Measurements from ENCODE around the gene TSNAXIP1. TPM values are rescaled to one million over a fixed set of nuclear protein-coding genes. Genes with fewer than 3 reads are reported as not detected.

Gene TSNAXIP1
- total and polyA plus RNA-seq, 9 of the 15 experiments (the other 6 are each of a cell fraction or from before 2014, with no cell fraction given) = 0.03 to 0.24 (median 0.11) TPM; not detected in 4

DNA sequence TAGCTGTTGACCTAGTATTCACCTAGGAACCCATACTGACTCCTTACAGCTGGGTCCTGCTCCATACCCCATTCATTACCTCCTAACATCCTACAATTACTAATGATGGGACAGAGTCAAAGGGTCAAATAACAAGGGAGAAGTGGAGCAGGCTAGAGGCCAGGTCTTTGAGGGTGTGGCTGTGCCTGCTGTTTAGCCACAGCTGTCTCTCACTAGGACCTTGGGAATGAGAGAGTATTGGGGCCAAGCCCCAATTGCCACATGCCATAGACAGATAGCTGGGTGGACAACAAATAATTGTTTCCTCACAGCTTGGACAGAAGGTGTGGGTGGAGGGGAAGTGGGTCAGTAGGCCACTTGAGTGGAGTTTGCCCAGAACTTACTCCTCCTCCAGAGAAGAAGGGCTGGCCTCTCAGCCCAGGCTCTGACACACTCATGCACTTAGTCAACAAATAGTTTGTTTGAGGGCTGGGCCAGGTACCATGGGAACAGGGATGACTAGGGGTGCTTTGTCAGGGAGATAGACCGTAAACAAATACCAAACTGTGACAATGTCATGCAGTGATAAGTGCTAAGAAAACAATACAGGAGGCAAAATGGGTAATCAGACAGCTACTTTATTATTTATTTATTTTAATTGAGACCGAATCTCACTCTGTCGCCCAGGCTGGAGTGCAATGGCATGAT, 51.0 kb downstream of the TSNAXIP1 start (continued):
- TF ChIP-seq, protein P1, sequence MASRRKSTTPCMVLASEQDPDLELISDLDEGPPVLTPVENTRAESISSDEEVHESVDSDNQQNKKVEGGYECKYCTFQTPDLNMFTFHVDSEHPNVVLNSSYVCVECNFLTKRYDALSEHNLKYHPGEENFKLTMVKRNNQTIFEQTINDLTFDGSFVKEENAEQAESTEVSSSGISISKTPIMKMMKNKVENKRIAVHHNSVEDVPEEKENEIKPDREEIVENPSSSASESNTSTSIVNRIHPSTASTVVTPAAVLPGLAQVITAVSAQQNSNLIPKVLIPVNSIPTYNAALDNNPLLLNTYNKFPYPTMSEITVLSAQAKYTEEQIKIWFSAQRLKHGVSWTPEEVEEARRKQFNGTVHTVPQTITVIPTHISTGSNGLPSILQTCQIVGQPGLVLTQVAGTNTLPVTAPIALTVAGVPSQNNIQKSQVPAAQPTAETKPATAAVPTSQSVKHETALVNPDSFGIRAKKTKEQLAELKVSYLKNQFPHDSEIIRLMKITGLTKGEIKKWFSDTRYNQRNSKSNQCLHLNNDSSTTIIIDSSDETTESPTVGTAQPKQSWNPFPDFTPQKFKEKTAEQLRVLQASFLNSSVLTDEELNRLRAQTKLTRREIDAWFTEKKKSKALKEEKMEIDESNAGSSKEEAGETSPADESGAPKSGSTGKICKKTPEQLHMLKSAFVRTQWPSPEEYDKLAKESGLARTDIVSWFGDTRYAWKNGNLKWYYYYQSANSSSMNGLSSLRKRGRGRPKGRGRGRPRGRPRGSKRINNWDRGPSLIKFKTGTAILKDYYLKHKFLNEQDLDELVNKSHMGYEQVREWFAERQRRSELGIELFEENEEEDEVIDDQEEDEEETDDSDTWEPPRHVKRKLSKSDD (conservative IDR thresholded peaks at IDR 0.05; ENCODE audit: low read length) = no peak
- TF ChIP-seq SOX6 (IDR thresholded peaks at IDR 0.05) (peak; percentile 84), SMARCA5 (IDR thresholded peaks at IDR 0.05) (no peak), YBX1 (IDR thresholded peaks at IDR 0.05) (no peak), CBFA2T2 (conservative IDR thresholded peaks at IDR 0.05) (peak; percentile 30), TAL1 (IDR thresholded peaks at IDR 0.05) (peak; percentile 30), EP300 (IDR thresholded peaks at IDR 0.05; ENCODE audit: low read length) (0 out of 2 replicates have a peak, but pooled peaks have one; percentile 35), EGR1 (conservative IDR thresholded peaks at IDR 0.05) (peak; percentile 84), BMI1 (IDR thresholded peaks at IDR 0.05; ENCODE audit: low read length) (peak; percentile 50; the same call in 1 of the 2 replicates), CEBPG (CRISPR knock-in tag; IDR thresholded peaks at IDR 0.05) (no peak), CEBPG (tag; conservative IDR thresholded peaks at IDR 0.05 in 1 of 2, IDR thresholded peaks at IDR 0.05 in 1 of 2) (peak; percentile 13 to 70; a peak in 2 of 4 replicates), MEIS2 (IDR thresholded peaks at IDR 0.05; ENCODE audit: partially characterized antibody) (peak; percentile 16), FOSL1 (tag; conservative IDR thresholded peaks at IDR 0.05) (peak; percentile 96)
- TF ChIP-seq, protein P2, sequence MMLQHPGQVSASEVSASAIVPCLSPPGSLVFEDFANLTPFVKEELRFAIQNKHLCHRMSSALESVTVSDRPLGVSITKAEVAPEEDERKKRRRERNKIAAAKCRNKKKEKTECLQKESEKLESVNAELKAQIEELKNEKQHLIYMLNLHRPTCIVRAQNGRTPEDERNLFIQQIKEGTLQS (IDR thresholded peaks at IDR 0.05) = peak; percentile 54; the same call in 1 of the 2 replicates
- TF ChIP-seq, protein P2 (CRISPR knock-in tag; conservative IDR thresholded peaks at IDR 0.05) = no peak
- TF ChIP-seq, protein P3, sequence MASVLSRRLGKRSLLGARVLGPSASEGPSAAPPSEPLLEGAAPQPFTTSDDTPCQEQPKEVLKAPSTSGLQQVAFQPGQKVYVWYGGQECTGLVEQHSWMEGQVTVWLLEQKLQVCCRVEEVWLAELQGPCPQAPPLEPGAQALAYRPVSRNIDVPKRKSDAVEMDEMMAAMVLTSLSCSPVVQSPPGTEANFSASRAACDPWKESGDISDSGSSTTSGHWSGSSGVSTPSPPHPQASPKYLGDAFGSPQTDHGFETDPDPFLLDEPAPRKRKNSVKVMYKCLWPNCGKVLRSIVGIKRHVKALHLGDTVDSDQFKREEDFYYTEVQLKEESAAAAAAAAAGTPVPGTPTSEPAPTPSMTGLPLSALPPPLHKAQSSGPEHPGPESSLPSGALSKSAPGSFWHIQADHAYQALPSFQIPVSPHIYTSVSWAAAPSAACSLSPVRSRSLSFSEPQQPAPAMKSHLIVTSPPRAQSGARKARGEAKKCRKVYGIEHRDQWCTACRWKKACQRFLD (CRISPR knock-in tag; IDR thresholded peaks at IDR 0.05) = no peak
- TF ChIP-seq, protein P4, sequence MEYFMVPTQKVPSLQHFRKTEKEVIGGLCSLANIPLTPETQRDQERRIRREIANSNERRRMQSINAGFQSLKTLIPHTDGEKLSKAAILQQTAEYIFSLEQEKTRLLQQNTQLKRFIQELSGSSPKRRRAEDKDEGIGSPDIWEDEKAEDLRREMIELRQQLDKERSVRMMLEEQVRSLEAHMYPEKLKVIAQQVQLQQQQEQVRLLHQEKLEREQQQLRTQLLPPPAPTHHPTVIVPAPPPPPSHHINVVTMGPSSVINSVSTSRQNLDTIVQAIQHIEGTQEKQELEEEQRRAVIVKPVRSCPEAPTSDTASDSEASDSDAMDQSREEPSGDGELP (CRISPR knock-in tag; IDR thresholded peaks at IDR 0.05; ENCODE audit: borderline replicate concordance) = peak; percentile 76
- TF ChIP-seq, protein P5, sequence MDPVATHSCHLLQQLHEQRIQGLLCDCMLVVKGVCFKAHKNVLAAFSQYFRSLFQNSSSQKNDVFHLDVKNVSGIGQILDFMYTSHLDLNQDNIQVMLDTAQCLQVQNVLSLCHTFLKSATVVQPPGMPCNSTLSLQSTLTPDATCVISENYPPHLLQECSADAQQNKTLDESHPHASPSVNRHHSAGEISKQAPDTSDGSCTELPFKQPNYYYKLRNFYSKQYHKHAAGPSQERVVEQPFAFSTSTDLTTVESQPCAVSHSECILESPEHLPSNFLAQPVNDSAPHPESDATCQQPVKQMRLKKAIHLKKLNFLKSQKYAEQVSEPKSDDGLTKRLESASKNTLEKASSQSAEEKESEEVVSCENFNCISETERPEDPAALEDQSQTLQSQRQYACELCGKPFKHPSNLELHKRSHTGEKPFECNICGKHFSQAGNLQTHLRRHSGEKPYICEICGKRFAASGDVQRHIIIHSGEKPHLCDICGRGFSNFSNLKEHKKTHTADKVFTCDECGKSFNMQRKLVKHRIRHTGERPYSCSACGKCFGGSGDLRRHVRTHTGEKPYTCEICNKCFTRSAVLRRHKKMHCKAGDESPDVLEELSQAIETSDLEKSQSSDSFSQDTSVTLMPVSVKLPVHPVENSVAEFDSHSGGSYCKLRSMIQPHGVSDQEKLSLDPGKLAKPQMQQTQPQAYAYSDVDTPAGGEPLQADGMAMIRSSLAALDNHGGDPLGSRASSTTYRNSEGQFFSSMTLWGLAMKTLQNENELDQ (CRISPR knock-in tag; IDR thresholded peaks at IDR 0.05; ENCODE audit: borderline replicate concordance) = 0 out of 2 replicates have a peak, but pooled peaks have one; percentile 21

Measured in K562 (cell line).